ENCODE measurements around the gene MYH6.

Gene MYH6

GRCh38 chr14:23441076-23441475, 33.0 kb upstream of the MYH6 start:
- peak overlapping the region; percentile 19; the same call in 1 of the 2 replicates for H3K27ac ChIP-seq
- no peak for TF ChIP-seq CTCF (conservative IDR thresholded peaks at IDR 0.05)

- no peak for TF ChIP-seq CTCF (conservative IDR thresholded peaks at IDR 0.05)
- no peak overlapping the region for H3K27ac ChIP-seq
Observed at GRCh38 chr14:23439107-23439835, 31.2 kb upstream of the MYH6 start.

- H3K27ac ChIP-seq = no peak overlapping the region
- no peak for TF ChIP-seq CTCF (conservative IDR thresholded peaks at IDR 0.05)
Observed at GRCh38 chr14:23438101-23438971, 30.3 kb upstream of the MYH6 start.

GRCh38 chr14:23437133-23438100, 29.3 kb upstream of the MYH6 start:
- TF ChIP-seq CTCF (conservative IDR thresholded peaks at IDR 0.05) = no peak
- no peak overlapping the region for H3K27ac ChIP-seq

GRCh38 chr14:23436327-23437132, 28.5 kb upstream of the MYH6 start:
- no peak for TF ChIP-seq CTCF (conservative IDR thresholded peaks at IDR 0.05)
- H3K27ac ChIP-seq = no peak overlapping the region

GRCh38 chr14:23435543-23436326, 27.7 kb upstream of the MYH6 start, which contains the start of gene MYH7:
Gene MYH7 (minus strand): TSS chr14:23435660. CDS start chr14:23433732, 1,928 bp downstream.
- H3K27ac ChIP-seq = no peak within 1 kb of the TSS
- no peak for TF ChIP-seq CTCF (conservative IDR thresholded peaks at IDR 0.05)
